Activated naive CD8-positive, alpha-beta T cell treated with anti-CD3 and anti-CD28 coated beads, Interleukin-2, amount 50 U/mL, for 24 hours (primary cell): ENCODE results near the gene CCDC102A.

Experiments
- ATAC-seq: fragments of 150-1000 bp; cut with Tn5 transposase; one replicate; pipeline ENCODE4 v1.10.0; 2021
- DNase-seq: peaks from one replicate; pipeline ENCODE4 v3.0.0; 2021
- H3K27ac Mint-ChIP-seq: one replicate; pipeline ENCODE4 v1.8.0; 2021; ENCODE audit warnings: mild to moderate bottlenecking, mixed read lengths
- H3K27me3 Mint-ChIP-seq: one replicate; pipeline ENCODE4 v1.8.0; 2021; ENCODE audit warnings: mixed read lengths
- H3K36me3 Mint-ChIP-seq: one replicate; pipeline ENCODE4 v1.8.0; 2021; ENCODE audit warnings: low read depth, mixed read lengths
- H3K4me1 Mint-ChIP-seq: one replicate; pipeline ENCODE4 v1.8.0; 2021; ENCODE audit warnings: mixed read lengths
- H3K4me3 Mint-ChIP-seq: one replicate; pipeline ENCODE4 v1.8.0; 2021; ENCODE audit warnings: mild to moderate bottlenecking, moderate library complexity, mixed read lengths
- H3K9me3 Mint-ChIP-seq: one replicate; pipeline ENCODE4 v1.8.0; 2021; ENCODE audit warnings: mixed read lengths

The CCDC102A gene

GRCh38 chr16:57471209-57471608 lies 65.2 kb downstream of the CCDC102A start:
- H3K36me3 Mint-ChIP-seq = peaks cover 25% of the 10 kb centered on the region
- no peak overlapping the region for H3K4me3 Mint-ChIP-seq
- DNase-seq (no peak), ATAC-seq (no peak)
- H3K27ac Mint-ChIP-seq = peak overlapping the region; percentile 27
- peaks cover 7% of the 10 kb centered on the region for H3K4me1 Mint-ChIP-seq
- H3K9me3 Mint-ChIP-seq = no peaks in the 10 kb centered on the region
- no peaks in the 10 kb centered on the region for H3K27me3 Mint-ChIP-seq

GRCh38 chr16:57470711-57471110 lies 65.7 kb downstream of the CCDC102A start:
- no peak overlapping the region for H3K4me3 Mint-ChIP-seq
- no peaks in the 10 kb centered on the region for H3K9me3 Mint-ChIP-seq
- H3K36me3 Mint-ChIP-seq = peaks cover 30% of the 10 kb centered on the region
- DNase-seq = no peak
- H3K4me1 Mint-ChIP-seq = peaks cover 5% of the 10 kb centered on the region
- H3K27me3 Mint-ChIP-seq = no peaks in the 10 kb centered on the region
- no peak for ATAC-seq
- peak overlapping the region; percentile 27 for H3K27ac Mint-ChIP-seq

- Mint-ChIP-seq H3K27me3 (no peaks in the 10 kb centered on the region), H3K4me1 (peaks cover 4% of the 10 kb centered on the region), H3K4me3 (no peak overlapping the region), H3K27ac (no peak overlapping the region), H3K36me3 (peaks cover 32% of the 10 kb centered on the region), H3K9me3 (no peaks in the 10 kb centered on the region)
- DNase-seq (no peak), ATAC-seq (no peak)
Measured at GRCh38 chr16:57469917-57470470, 66.4 kb downstream of the CCDC102A start.

- no peak for ATAC-seq
- Mint-ChIP-seq H3K36me3 (peaks cover 39% of the 10 kb centered on the region), H3K27me3 (no peaks in the 10 kb centered on the region), H3K4me3 (no peak overlapping the region), H3K9me3 (no peaks in the 10 kb centered on the region), H3K4me1 (peaks cover 11% of the 10 kb centered on the region), H3K27ac (no peak overlapping the region)
- DNase-seq = no peak
Measured at GRCh38 chr16:57469046-57469445, 67.3 kb downstream of the CCDC102A start.

- DNase-seq = no peak
- ATAC-seq = no peak
- H3K36me3 Mint-ChIP-seq = peaks cover 42% of the 10 kb centered on the region
- peak overlapping the region; percentile 48 for H3K27ac Mint-ChIP-seq
- peaks cover 18% of the 10 kb centered on the region for H3K4me1 Mint-ChIP-seq
- H3K9me3 Mint-ChIP-seq = no peaks in the 10 kb centered on the region
- no peak overlapping the region for H3K4me3 Mint-ChIP-seq
- H3K27me3 Mint-ChIP-seq = no peaks in the 10 kb centered on the region
Measured at GRCh38 chr16:57468346-57468745, 68.0 kb downstream of the CCDC102A start.

GRCh38 chr16:57464523-57464922 lies 71.8 kb downstream of the CCDC102A start:
- Mint-ChIP-seq H3K4me1 (peaks cover 25% of the 10 kb centered on the region), H3K9me3 (no peaks in the 10 kb centered on the region), H3K4me3 (peak overlapping the region; percentile 99), H3K27me3 (no peaks in the 10 kb centered on the region), H3K36me3 (peaks cover 30% of the 10 kb centered on the region), H3K27ac (peak overlapping the region; percentile 61)
- DNase-seq (no peak), ATAC-seq (no peak)

- peaks cover 25% of the 10 kb centered on the region for H3K4me1 Mint-ChIP-seq
- DNase-seq (no peak), ATAC-seq (no peak)
- peak overlapping the region; percentile 99 for H3K27ac Mint-ChIP-seq
- H3K36me3 Mint-ChIP-seq = peaks cover 23% of the 10 kb centered on the region
- peak overlapping the region; percentile 99 for H3K4me3 Mint-ChIP-seq
- H3K9me3 Mint-ChIP-seq = no peaks in the 10 kb centered on the region
- no peaks in the 10 kb centered on the region for H3K27me3 Mint-ChIP-seq
Measured at GRCh38 chr16:57462978-57463362, 73.4 kb downstream of the CCDC102A start.

GRCh38 chr16:57462209-57462977 lies 74.0 kb downstream of the CCDC102A start, which contains the start of gene POLR2C:
TSS of gene POLR2C (plus strand) at chr16:57462679. CDS start at chr16:57462725, 46 bp downstream.
- DNase-seq = peak; percentile 96
- ATAC-seq = peak; percentile 91
- no peaks in the 10 kb centered on the region for H3K27me3 Mint-ChIP-seq
- H3K4me3 Mint-ChIP-seq = peak within 1 kb of the TSS; percentile 99
- peaks cover 20% of the 10 kb centered on the region for H3K36me3 Mint-ChIP-seq
- no peaks in the 10 kb centered on the region for H3K9me3 Mint-ChIP-seq
- peak within 1 kb of the TSS; percentile 99 for H3K27ac Mint-ChIP-seq
- H3K4me1 Mint-ChIP-seq = peaks cover 25% of the 10 kb centered on the region
